GM18526 (cell line): Measurements from ENCODE around the gene EHBP1.

ENCODE experiments used
- POLR2A ChIP-seq: IDR thresholded peaks from 3 replicates; pipeline ENCODE4 v1.6.1; 2011; ENCODE audit not compliant: insufficient read length; ENCODE audit errors: extremely low read depth

EHBP1 gene

GRCh38 chr2:62744603-62745002 lies 39.1 kb downstream of the EHBP1 start:
- TF ChIP-seq POLR2A: no peak

- no peak for TF ChIP-seq POLR2A
Observed at GRCh38 chr2:62745891-62746481, 40.5 kb downstream of the EHBP1 start.

- TF ChIP-seq POLR2A: no peak
Observed at GRCh38 chr2:62747169-62747568, 41.7 kb downstream of the EHBP1 start.

GRCh38 chr2:62747876-62748275 lies 42.4 kb downstream of the EHBP1 start:
- TF ChIP-seq POLR2A: no peak

- no peak for TF ChIP-seq POLR2A
Observed at GRCh38 chr2:62757029-62757428, 51.5 kb downstream of the EHBP1 start.

GRCh38 chr2:62760026-62760425 lies 54.5 kb downstream of the EHBP1 start:
- TF ChIP-seq POLR2A: no peak

GRCh38 chr2:62760555-62760954 lies 55.0 kb downstream of the EHBP1 start:
- TF ChIP-seq POLR2A: no peak

GRCh38 chr2:62765619-62766376 lies 60.3 kb downstream of the EHBP1 start:
- TF ChIP-seq POLR2A: no peak

GRCh38 chr2:62768615-62769014 lies 63.1 kb downstream of the EHBP1 start:
- TF ChIP-seq POLR2A: no peak

GRCh38 chr2:62770629-62771028 lies 65.1 kb downstream of the EHBP1 start:
- TF ChIP-seq POLR2A: no peak

- no peak for TF ChIP-seq POLR2A
Observed at GRCh38 chr2:62774555-62775366, 69.2 kb downstream of the EHBP1 start.

GRCh38 chr2:62775367-62775668 lies 69.8 kb downstream of the EHBP1 start:
- TF ChIP-seq POLR2A: no peak

GRCh38 chr2:62783679-62784078 lies 78.2 kb downstream of the EHBP1 start:
- TF ChIP-seq POLR2A: no peak

- TF ChIP-seq POLR2A: no peak
Observed at GRCh38 chr2:62784341-62784740, 78.8 kb downstream of the EHBP1 start.

- no peak for TF ChIP-seq POLR2A
Observed at GRCh38 chr2:62785216-62785615, 79.7 kb downstream of the EHBP1 start.
